HEK293T (cell line): ENCODE results near the gene SNAPC4.

Experiments used
- BHLHE40 ChIP-seq: fragments of 450-650 bp; IDR thresholded peaks from 2 replicates; pipeline ENCODE4 v1.6.1; 2016; ENCODE audit warnings: mild to moderate bottlenecking, moderate library complexity, borderline replicate concordance
- CTBP1 ChIP-seq: fragments of 450-650 bp; IDR thresholded peaks from 2 replicates; pipeline ENCODE4 v1.6.1; 2016; ENCODE audit warnings: borderline replicate concordance
- FOXA1 ChIP-seq: fragments of 450-650 bp; IDR thresholded peaks from 2 replicates; pipeline ENCODE4 v1.6.1; 2016; ENCODE audit warnings: mild to moderate bottlenecking
- FOXM1 ChIP-seq: fragments of 450-650 bp; IDR thresholded peaks from 2 replicates; pipeline ENCODE4 v1.6.1; 2017; ENCODE audit warnings: mild to moderate bottlenecking, borderline replicate concordance
- L3MBTL2 ChIP-seq: fragments of 450-650 bp; conservative IDR thresholded peaks from 2 replicates; pipeline ENCODE4 v1.6.1; 2016; ENCODE audit warnings: mild to moderate bottlenecking
- SP1 ChIP-seq: fragments of 450-650 bp; IDR thresholded peaks from 2 replicates; pipeline ENCODE4 v1.6.1; 2017
- TARDBP ChIP-seq: fragments of 450-650 bp; IDR thresholded peaks from 2 replicates; pipeline ENCODE4 v1.6.1; 2016
- ZNF384 ChIP-seq: fragments of 450-650 bp; IDR thresholded peaks from 2 replicates; pipeline ENCODE4 v1.6.1; 2016
- TF ChIP-seq, protein P1 (sequence below): fragments of 450-650 bp; IDR thresholded peaks from 2 replicates; pipeline ENCODE4 v1.6.1; 2016

DNA sequence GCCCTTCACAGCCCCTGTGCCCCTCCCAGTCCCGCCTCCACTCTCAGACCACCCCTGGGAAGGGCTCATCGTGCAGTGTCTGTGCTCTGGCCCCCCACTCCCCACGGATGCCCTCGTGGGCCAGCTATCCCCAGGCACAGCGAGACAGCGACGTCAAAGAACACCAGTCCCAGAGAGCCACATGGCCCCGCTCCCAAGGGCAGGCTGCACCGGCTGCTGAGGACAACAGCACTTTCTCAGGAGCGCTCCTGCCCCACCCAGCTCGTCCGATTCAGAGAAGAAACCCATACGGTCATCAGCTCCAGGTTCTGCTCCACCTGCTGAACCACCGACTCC, 4.8 kb upstream of the SNAPC4 start:
- TF ChIP-seq TARDBP (no peak), FOXM1 (no peak), SP1 (no peak), BHLHE40 (no peak), ZNF384 (no peak), L3MBTL2 (no peak), FOXA1 (no peak), CTBP1 (no peak)
- TF ChIP-seq, protein P1, sequence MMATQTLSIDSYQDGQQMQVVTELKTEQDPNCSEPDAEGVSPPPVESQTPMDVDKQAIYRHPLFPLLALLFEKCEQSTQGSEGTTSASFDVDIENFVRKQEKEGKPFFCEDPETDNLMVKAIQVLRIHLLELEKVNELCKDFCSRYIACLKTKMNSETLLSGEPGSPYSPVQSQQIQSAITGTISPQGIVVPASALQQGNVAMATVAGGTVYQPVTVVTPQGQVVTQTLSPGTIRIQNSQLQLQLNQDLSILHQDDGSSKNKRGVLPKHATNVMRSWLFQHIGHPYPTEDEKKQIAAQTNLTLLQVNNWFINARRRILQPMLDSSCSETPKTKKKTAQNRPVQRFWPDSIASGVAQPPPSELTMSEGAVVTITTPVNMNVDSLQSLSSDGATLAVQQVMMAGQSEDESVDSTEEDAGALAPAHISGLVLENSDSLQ = no peak
